Panc1 (cell line): Measurements from ENCODE around the gene NOTO. TPM values are rescaled to one million over a fixed set of nuclear protein-coding genes. Genes with fewer than 3 reads are reported as not detected.

Experiments
- ATAC-seq: fragments of 200-7000 bp; cut with Tn5 transposase; 2 replicates; pipeline ENCODE4 v1.9.1; 2020; ENCODE audit warnings: mild to moderate bottlenecking, moderate library complexity
- BruUV-seq: library from RNA; stranded (reverse); fragments of 400-500 nt; replicated peaks from 2 replicates; lab custom pipeline; 2021; lab: Mats Ljungman, UMichigan
- CTCF ChIA-PET: fragments of 300-600 bp; sonication (Branson Sonifier 250); formaldehyde crosslinking; loops from one replicate; lab custom pipeline; 2022; ENCODE audit warnings: antibody characterized with exemption; lab: Charles Lee
- POLR2A ChIA-PET: fragments of 300-600 bp; sonication (Branson Sonifier 250); formaldehyde crosslinking; loops from one replicate; lab custom pipeline; 2022; ENCODE audit warnings: antibody characterized with exemption; lab: Charles Lee
- DNase-seq: peaks from one replicate; pipeline ENCODE4 v3.0.0-alpha.2; 2010; ENCODE audit warnings: low read depth, low spot score
- H3K27ac ChIP-seq: 2 replicates; pipeline ENCODE4 v1.5.1; 2011; ENCODE audit warnings: mild to moderate bottlenecking, low read length, inconsistent platforms
- H3K27me3 ChIP-seq: fragments of 200-500 bp; sonication (Bioruptor generic); 2 replicates; pipeline ENCODE4 v1.6.0; 2014; ENCODE audit warnings: low read length, inconsistent platforms; ENCODE audit not compliant: control insufficient read depth, insufficient read depth
- H3K36me3 ChIP-seq: fragments of 200-500 bp; sonication (Bioruptor generic); 2 replicates; pipeline ENCODE4 v1.5.1; 2014; ENCODE audit warnings: inconsistent platforms, mild to moderate bottlenecking, low read length, moderate library complexity; ENCODE audit not compliant: control insufficient read depth, insufficient read depth
- H3K4me1 ChIP-seq: 2 replicates; pipeline ENCODE4 v1.5.1; 2011; ENCODE audit warnings: inconsistent platforms, mild to moderate bottlenecking, low read length, moderate library complexity; ENCODE audit not compliant: control insufficient read depth, insufficient read depth
- H3K4me3 ChIP-seq, 2 experiments: 2 replicates each; pipeline ENCODE4 v1.5.1; 2011 to 2012; ENCODE audit warnings: low read depth in 2 of 2, low read length in 2 of 2, mild to moderate bottlenecking in 2 of 2, inconsistent platforms in 1 of 2, moderate library complexity in 1 of 2
- H3K9me3 ChIP-seq: fragments of 200-500 bp; sonication (Bioruptor generic); 2 replicates; pipeline ENCODE4 v1.5.1; 2014; ENCODE audit warnings: low read depth, mild to moderate bottlenecking, inconsistent platforms, low read length, moderate library complexity; ENCODE audit not compliant: control insufficient read depth, insufficient read depth
- POLR2AphosphoS5 ChIP-seq: IDR thresholded peaks from 2 replicates; pipeline ENCODE4 v1.6.1; 2012; ENCODE audit warnings: mild to moderate bottlenecking, low read depth, low read length, moderate library complexity
- SIN3A ChIP-seq: IDR thresholded peaks from 2 replicates; pipeline ENCODE4 v1.6.1; 2012; ENCODE audit warnings: low read depth, mild to moderate bottlenecking, low read length, moderate library complexity, borderline replicate concordance; ENCODE audit not compliant: insufficient read depth
- TCF7L2 ChIP-seq: IDR thresholded peaks from 2 replicates; pipeline ENCODE4 v1.6.1; 2011; ENCODE audit warnings: mild to moderate bottlenecking, low read depth, low read length, inconsistent platforms
- in situ Hi-C: cut with HindIII; loops from 2 replicates; pipeline ENCODE4 v1.10.0; 2016; ENCODE audit warnings: low sequenced_read_pairs, low pct_unique_long_range_greater_than_20kb
- intact Hi-C: fragments of 100-400 bp; cut with micrococcal nuclease; formaldehyde crosslinking; loops from one replicate; pipeline ENCODE4 v1.10.0; 2022; ENCODE audit not compliant: unreplicated experiment
- total RNA-seq: library from RNA; stranded (reverse); gene quantifications from one replicate; pipeline ENCODE4 v1.2.1, GENCODE V29; 2021; ENCODE audit not compliant: unreplicated experiment
- TF ChIP-seq, protein P1 (sequence below), 2 experiments: IDR thresholded peaks; 2 replicates each; pipeline ENCODE4 v1.6.1; 2011 to 2012; ENCODE audit warnings: low read depth in 2 of 2, control low read depth in 1 of 2, low read length in 1 of 2, mild to moderate bottlenecking in 1 of 2, moderate library complexity in 1 of 2; ENCODE audit not compliant: insufficient read depth in 1 of 2
- TF ChIP-seq, protein P2 (sequence below): fragments of 450-650 bp; IDR thresholded peaks from 2 replicates; pipeline ENCODE4 v1.5.1; 2017; ENCODE audit warnings: mild to moderate bottlenecking

NOTO gene
- total RNA-seq, 1 experiment from 2014 or later, result 0.08 TPM

DNA sequence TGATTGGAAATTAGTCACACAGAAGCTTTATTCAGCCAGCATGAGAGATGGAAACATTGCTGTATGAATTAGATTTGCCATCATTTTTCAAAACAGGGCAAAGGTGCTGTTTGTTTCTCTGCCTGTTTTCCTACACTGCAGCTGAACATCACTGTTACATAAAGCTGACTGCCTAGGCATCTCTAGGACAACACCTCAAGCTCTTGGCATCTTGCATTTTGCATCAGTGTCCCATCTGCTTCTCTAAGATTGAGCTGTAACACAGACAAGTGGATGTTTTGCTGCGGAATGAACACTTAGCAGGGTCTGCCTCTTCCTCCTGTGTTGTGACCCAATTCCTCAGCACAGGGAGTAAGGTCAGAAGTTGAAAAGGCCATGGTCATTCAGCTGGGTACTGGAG lies 36.6 kb downstream of the NOTO start:
- TF ChIP-seq, protein P1, sequence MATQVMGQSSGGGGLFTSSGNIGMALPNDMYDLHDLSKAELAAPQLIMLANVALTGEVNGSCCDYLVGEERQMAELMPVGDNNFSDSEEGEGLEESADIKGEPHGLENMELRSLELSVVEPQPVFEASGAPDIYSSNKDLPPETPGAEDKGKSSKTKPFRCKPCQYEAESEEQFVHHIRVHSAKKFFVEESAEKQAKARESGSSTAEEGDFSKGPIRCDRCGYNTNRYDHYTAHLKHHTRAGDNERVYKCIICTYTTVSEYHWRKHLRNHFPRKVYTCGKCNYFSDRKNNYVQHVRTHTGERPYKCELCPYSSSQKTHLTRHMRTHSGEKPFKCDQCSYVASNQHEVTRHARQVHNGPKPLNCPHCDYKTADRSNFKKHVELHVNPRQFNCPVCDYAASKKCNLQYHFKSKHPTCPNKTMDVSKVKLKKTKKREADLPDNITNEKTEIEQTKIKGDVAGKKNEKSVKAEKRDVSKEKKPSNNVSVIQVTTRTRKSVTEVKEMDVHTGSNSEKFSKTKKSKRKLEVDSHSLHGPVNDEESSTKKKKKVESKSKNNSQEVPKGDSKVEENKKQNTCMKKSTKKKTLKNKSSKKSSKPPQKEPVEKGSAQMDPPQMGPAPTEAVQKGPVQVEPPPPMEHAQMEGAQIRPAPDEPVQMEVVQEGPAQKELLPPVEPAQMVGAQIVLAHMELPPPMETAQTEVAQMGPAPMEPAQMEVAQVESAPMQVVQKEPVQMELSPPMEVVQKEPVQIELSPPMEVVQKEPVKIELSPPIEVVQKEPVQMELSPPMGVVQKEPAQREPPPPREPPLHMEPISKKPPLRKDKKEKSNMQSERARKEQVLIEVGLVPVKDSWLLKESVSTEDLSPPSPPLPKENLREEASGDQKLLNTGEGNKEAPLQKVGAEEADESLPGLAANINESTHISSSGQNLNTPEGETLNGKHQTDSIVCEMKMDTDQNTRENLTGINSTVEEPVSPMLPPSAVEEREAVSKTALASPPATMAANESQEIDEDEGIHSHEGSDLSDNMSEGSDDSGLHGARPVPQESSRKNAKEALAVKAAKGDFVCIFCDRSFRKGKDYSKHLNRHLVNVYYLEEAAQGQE (IDR thresholded peaks at IDR 0.05; ENCODE audit: insufficient read depth in 1 of 2, low read depth in 2 of 2, low read length in 1 of 2), result no peak
- no peak for TF ChIP-seq POLR2AphosphoS5
- TF ChIP-seq, protein P2, sequence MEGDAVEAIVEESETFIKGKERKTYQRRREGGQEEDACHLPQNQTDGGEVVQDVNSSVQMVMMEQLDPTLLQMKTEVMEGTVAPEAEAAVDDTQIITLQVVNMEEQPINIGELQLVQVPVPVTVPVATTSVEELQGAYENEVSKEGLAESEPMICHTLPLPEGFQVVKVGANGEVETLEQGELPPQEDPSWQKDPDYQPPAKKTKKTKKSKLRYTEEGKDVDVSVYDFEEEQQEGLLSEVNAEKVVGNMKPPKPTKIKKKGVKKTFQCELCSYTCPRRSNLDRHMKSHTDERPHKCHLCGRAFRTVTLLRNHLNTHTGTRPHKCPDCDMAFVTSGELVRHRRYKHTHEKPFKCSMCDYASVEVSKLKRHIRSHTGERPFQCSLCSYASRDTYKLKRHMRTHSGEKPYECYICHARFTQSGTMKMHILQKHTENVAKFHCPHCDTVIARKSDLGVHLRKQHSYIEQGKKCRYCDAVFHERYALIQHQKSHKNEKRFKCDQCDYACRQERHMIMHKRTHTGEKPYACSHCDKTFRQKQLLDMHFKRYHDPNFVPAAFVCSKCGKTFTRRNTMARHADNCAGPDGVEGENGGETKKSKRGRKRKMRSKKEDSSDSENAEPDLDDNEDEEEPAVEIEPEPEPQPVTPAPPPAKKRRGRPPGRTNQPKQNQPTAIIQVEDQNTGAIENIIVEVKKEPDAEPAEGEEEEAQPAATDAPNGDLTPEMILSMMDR, result no peak
- no peak for TF ChIP-seq TCF7L2
- TF ChIP-seq SIN3A, result no peak

DNA sequence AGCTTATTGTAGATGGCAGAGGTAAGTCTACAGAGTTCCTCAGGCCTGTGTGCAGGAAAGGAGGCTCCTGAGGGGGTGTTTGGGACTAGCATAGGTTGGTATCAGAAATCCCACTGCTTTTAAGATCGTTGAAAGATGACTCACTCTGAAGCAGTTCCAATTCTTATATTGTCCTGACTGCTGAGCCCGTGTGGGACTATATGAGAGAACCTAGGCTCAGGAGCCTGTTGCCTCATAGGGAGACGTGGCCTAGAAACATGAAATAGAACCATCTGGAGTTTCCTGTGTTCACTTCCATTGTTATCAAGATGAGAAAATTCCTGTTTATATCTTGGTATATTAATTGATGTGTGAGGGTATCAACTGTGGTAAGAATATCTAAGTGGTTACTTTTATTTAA lies 37.4 kb downstream of the NOTO start:
- TF ChIP-seq, protein P1 (IDR thresholded peaks at IDR 0.05; ENCODE audit: insufficient read depth in 1 of 2, low read depth in 2 of 2, low read length in 1 of 2), result no peak
- TF ChIP-seq POLR2AphosphoS5, result no peak
- TF ChIP-seq, protein P2, result no peak
- no peak for TF ChIP-seq TCF7L2
- TF ChIP-seq SIN3A, result no peak
- Histone ChIP-seq H3K36me3 (peaks cover 27% of the 10 kb centered on the region), H3K9me3 (no peaks in the 10 kb centered on the region), H3K27me3 (no peaks in the 10 kb centered on the region), H3K27ac (no peak overlapping the region), H3K4me3 (no peak overlapping the region), H3K4me1 (peaks cover 39% of the 10 kb centered on the region)
- no TSS peak for BruUV-seq
- ChIA-PET POLR2A (interaction anchor here (1.1 kb wide), 1 partner anchor 11 kb away, joined by 4 read pairs; no protein-coding TSS in a partner anchor), CTCF (interaction anchor here (1.3 kb wide), 1 partner anchor 27 kb away, joined by 5 read pairs; no protein-coding TSS in a partner anchor)
- no peak for ATAC-seq
- no peak for DNase-seq
- in situ Hi-C loops (loop anchor here (10.0 kb wide), 1 partner anchor 55 kb away; the partner anchor contains the start of gene EGR4), intact Hi-C loops (no loop called here)

More for the DNA sequence above, 36.6 kb downstream of the NOTO start:
- H3K27ac ChIP-seq, result no peak overlapping the region
- H3K9me3 ChIP-seq, result no peaks in the 10 kb centered on the region
- H3K4me1 ChIP-seq, result peaks cover 38% of the 10 kb centered on the region
- no TSS peak for BruUV-seq
- H3K4me3 ChIP-seq, result no peak overlapping the region
- H3K36me3 ChIP-seq, result peaks cover 26% of the 10 kb centered on the region
- intact Hi-C loops, result no loop called here
- CTCF ChIA-PET, result interaction anchor here (1.3 kb wide), 1 partner anchor 26 kb away, joined by 5 read pairs; no protein-coding TSS in a partner anchor
- in situ Hi-C loops, result loop anchor here (10.0 kb wide), 1 partner anchor 56 kb away; the partner anchor contains the start of gene EGR4
- POLR2A ChIA-PET, result interaction anchor here (1.1 kb wide), 1 partner anchor 12 kb away, joined by 4 read pairs; no protein-coding TSS in a partner anchor
- ATAC-seq (no peak), DNase-seq (no peak)
- no peaks in the 10 kb centered on the region for H3K27me3 ChIP-seq
